HEK293 (cell line): Measurements from ENCODE around the gene HMGN4.

Source experiments
- CTCF ChIA-PET: fragments of 350-600 bp; formaldehyde crosslinking; extraction: SDS; loops from one replicate; lab custom pipeline; 2021; ENCODE audit warnings: antibody characterized with exemption; lab: Yijun Ruan, JAX
- POLR2A ChIA-PET: fragments of 300-600 bp; formaldehyde crosslinking; extraction: SDS; loops from one replicate; lab custom pipeline; 2020; ENCODE audit warnings: antibody characterized with exemption, inconsistent platforms; lab: Yijun Ruan, JAX
- H3K27ac ChIP-seq: fragments of 200-500 bp; sonication (Bioruptor generic); 2 replicates; pipeline ENCODE4 v1.5.1; 2014; ENCODE audit warnings: low read depth, low read length, control low read depth, inconsistent platforms; ENCODE audit errors: extremely low read depth
- H3K36me3 ChIP-seq, 2 experiments: fragments of 200-500 bp in 1 of 2; sonication (Bioruptor generic) in 1 of 2; 1 replicate in 1 of 2; 2 replicates in 1 of 2; pipeline ENCODE4 v1.5.1; 2014 to 2017; ENCODE audit warnings: inconsistent platforms in 2 of 2, low read length in 2 of 2; ENCODE audit not compliant: control insufficient read depth in 2 of 2, insufficient read depth in 1 of 2
- H3K4me1 ChIP-seq: fragments of 200-500 bp; sonication (Bioruptor generic); 2 replicates; pipeline ENCODE4 v1.5.1; 2014; ENCODE audit warnings: mild to moderate bottlenecking, low read length, inconsistent platforms; ENCODE audit not compliant: control insufficient read depth, insufficient read depth
- H3K4me3 ChIP-seq: 2 replicates; pipeline ENCODE4 v1.5.1; 2011; ENCODE audit warnings: low read depth, mild to moderate bottlenecking, control low read depth, low read length, moderate library complexity
- H3K9me3 ChIP-seq: fragments of 200-500 bp; sonication (Bioruptor generic); 2 replicates; pipeline ENCODE4 v1.5.1; 2014; ENCODE audit warnings: low read depth, low read length, inconsistent platforms; ENCODE audit not compliant: control insufficient read depth, insufficient read depth
- FEZF1 ChIP-seq: fragments of 450-650 bp; formaldehyde crosslinking; IDR thresholded peaks from 2 replicates; pipeline ENCODE4 v1.5.1; 2016; ENCODE audit warnings: missing biosample characterization, missing genetic modification characterization
- GLIS1 ChIP-seq: fragments of 450-650 bp; formaldehyde crosslinking; IDR thresholded peaks from 2 replicates; pipeline ENCODE4 v1.5.1; 2016; ENCODE audit warnings: missing biosample characterization, missing genetic modification characterization
- HOXD13 ChIP-seq: sonication (generic); formaldehyde crosslinking; IDR thresholded peaks from 2 replicates; pipeline ENCODE4 v1.8.0; 2022; ENCODE audit warnings: missing genetic modification reagents, borderline replicate concordance
- KLF1 ChIP-seq: fragments of 450-650 bp; formaldehyde crosslinking; IDR thresholded peaks from 2 replicates; pipeline ENCODE4 v1.5.1; 2016; ENCODE audit warnings: missing biosample characterization, missing genetic modification characterization
- PRDM1 ChIP-seq: fragments of 450-650 bp; formaldehyde crosslinking; IDR thresholded peaks from 2 replicates; pipeline ENCODE4; 2016; ENCODE audit warnings: missing biosample characterization, missing genetic modification characterization
- SETDB1 ChIP-seq: IDR thresholded peaks from one replicate; pipeline ENCODE4 v1.6.1; 2017; ENCODE audit warnings: mild to moderate bottlenecking, low read length, moderate library complexity, mixed read lengths; ENCODE audit not compliant: insufficient read length
- SP2 ChIP-seq: fragments of 450-650 bp; formaldehyde crosslinking; IDR thresholded peaks from 2 replicates; pipeline ENCODE4 v1.5.1; 2016; ENCODE audit warnings: missing biosample characterization, missing genetic modification characterization
- SP3 ChIP-seq: fragments of 450-650 bp; formaldehyde crosslinking; IDR thresholded peaks from 2 replicates; pipeline ENCODE4 v1.5.1; 2016; ENCODE audit warnings: missing biosample characterization, missing genetic modification characterization
- YY2 ChIP-seq: fragments of 450-650 bp; formaldehyde crosslinking; IDR thresholded peaks from 2 replicates; pipeline ENCODE4 v1.5.1; 2016; ENCODE audit warnings: missing biosample characterization, missing genetic modification characterization
- ZBTB17 ChIP-seq: fragments of 450-650 bp; formaldehyde crosslinking; IDR thresholded peaks from 2 replicates; pipeline ENCODE4 v1.5.1; 2016; ENCODE audit warnings: missing biosample characterization, missing genetic modification characterization
- ZBTB20 ChIP-seq: fragments of 450-650 bp; formaldehyde crosslinking; IDR thresholded peaks from 2 replicates; pipeline ENCODE4 v1.5.1; 2016; ENCODE audit warnings: missing biosample characterization, missing genetic modification characterization
- ZBTB8A ChIP-seq: fragments of 450-650 bp; formaldehyde crosslinking; IDR thresholded peaks from 2 replicates; pipeline ENCODE4 v1.5.1; 2016; ENCODE audit warnings: missing biosample characterization, missing genetic modification characterization
- ZEB2 ChIP-seq: fragments of 450-650 bp; formaldehyde crosslinking; IDR thresholded peaks from 2 replicates; pipeline ENCODE4 v1.5.1; 2016; ENCODE audit warnings: missing biosample characterization, missing genetic modification characterization
- ZFP41 ChIP-seq: fragments of 450-650 bp; formaldehyde crosslinking; IDR thresholded peaks from 2 replicates; pipeline ENCODE4 v1.5.1; 2016; ENCODE audit warnings: missing biosample characterization, missing genetic modification characterization, borderline replicate concordance
- ZFP69B ChIP-seq: fragments of 450-650 bp; formaldehyde crosslinking; IDR thresholded peaks from 2 replicates; pipeline ENCODE4 v1.5.1; 2016; ENCODE audit warnings: missing biosample characterization, missing genetic modification characterization
- ZNF140 ChIP-seq: fragments of 450-650 bp; formaldehyde crosslinking; IDR thresholded peaks from 2 replicates; pipeline ENCODE4 v1.5.1; 2016; ENCODE audit warnings: missing biosample characterization, missing genetic modification characterization
- ZNF146 ChIP-seq: fragments of 450-650 bp; formaldehyde crosslinking; IDR thresholded peaks from 2 replicates; pipeline ENCODE4 v1.5.1; 2016; ENCODE audit warnings: missing biosample characterization, missing genetic modification characterization
- ZNF16 ChIP-seq: fragments of 450-650 bp; formaldehyde crosslinking; IDR thresholded peaks from 2 replicates; pipeline ENCODE4 v1.5.1; 2016; ENCODE audit warnings: low read depth, missing biosample characterization, missing genetic modification characterization
- ZNF169 ChIP-seq: fragments of 450-650 bp; formaldehyde crosslinking; IDR thresholded peaks from 2 replicates; pipeline ENCODE4 v1.5.1; 2016; ENCODE audit warnings: missing biosample characterization, missing genetic modification characterization
- ZNF221 ChIP-seq: fragments of 450-650 bp; formaldehyde crosslinking; IDR thresholded peaks from 2 replicates; pipeline ENCODE4 v1.5.1; 2017; ENCODE audit warnings: missing biosample characterization, missing genetic modification characterization, borderline replicate concordance
- ZNF248 ChIP-seq: fragments of 450-650 bp; formaldehyde crosslinking; IDR thresholded peaks from 2 replicates; pipeline ENCODE4 v1.5.1; 2017; ENCODE audit warnings: missing biosample characterization, missing genetic modification characterization
- ZNF292 ChIP-seq: fragments of 450-650 bp; formaldehyde crosslinking; IDR thresholded peaks from 2 replicates; pipeline ENCODE4 v1.5.1; 2016; ENCODE audit warnings: low read depth, missing biosample characterization, missing genetic modification characterization, borderline replicate concordance
- ZNF302 ChIP-seq: fragments of 450-650 bp; formaldehyde crosslinking; IDR thresholded peaks from 2 replicates; pipeline ENCODE4 v1.5.1; 2016; ENCODE audit warnings: missing biosample characterization, missing genetic modification characterization, low read depth
- ZNF341 ChIP-seq: fragments of 450-650 bp; formaldehyde crosslinking; IDR thresholded peaks from 2 replicates; pipeline ENCODE4; 2016; ENCODE audit warnings: low read depth, missing biosample characterization, missing genetic modification characterization
- ZNF350 ChIP-seq: fragments of 450-650 bp; formaldehyde crosslinking; IDR thresholded peaks from 2 replicates; pipeline ENCODE4 v1.5.0; 2017; ENCODE audit warnings: missing biosample characterization, mild to moderate bottlenecking, missing genetic modification characterization
- ZNF354C ChIP-seq: fragments of 450-650 bp; formaldehyde crosslinking; IDR thresholded peaks from 2 replicates; pipeline ENCODE4 v1.5.1; 2016; ENCODE audit warnings: missing biosample characterization, missing genetic modification characterization, low read depth, borderline replicate concordance
- ZNF394 ChIP-seq: fragments of 450-650 bp; formaldehyde crosslinking; IDR thresholded peaks from 2 replicates; pipeline ENCODE4 v1.5.1; 2016; ENCODE audit warnings: missing biosample characterization, missing genetic modification characterization, mild to moderate bottlenecking, moderate library complexity, borderline replicate concordance
- ZNF48 ChIP-seq: fragments of 450-650 bp; formaldehyde crosslinking; IDR thresholded peaks from 2 replicates; pipeline ENCODE4 v1.5.1; 2016; ENCODE audit warnings: missing biosample characterization, missing genetic modification characterization
- ZNF621 ChIP-seq: fragments of 450-650 bp; formaldehyde crosslinking; IDR thresholded peaks from 2 replicates; pipeline ENCODE4 v1.5.1; 2017; ENCODE audit warnings: missing biosample characterization, missing genetic modification characterization
- ZNF623 ChIP-seq: fragments of 450-650 bp; formaldehyde crosslinking; IDR thresholded peaks from 2 replicates; pipeline ENCODE4 v1.5.1; 2016; ENCODE audit warnings: missing biosample characterization, missing genetic modification characterization
- ZNF692 ChIP-seq: fragments of 450-650 bp; formaldehyde crosslinking; IDR thresholded peaks from 2 replicates; pipeline ENCODE4 v1.5.1; 2016; ENCODE audit warnings: missing biosample characterization, missing genetic modification characterization
- ZNF777 ChIP-seq: fragments of 450-650 bp; formaldehyde crosslinking; IDR thresholded peaks from 2 replicates; pipeline ENCODE4 v1.5.1; 2017; ENCODE audit warnings: missing biosample characterization, missing genetic modification characterization, borderline replicate concordance
- ZNF792 ChIP-seq: fragments of 450-650 bp; formaldehyde crosslinking; IDR thresholded peaks from 2 replicates; pipeline ENCODE4 v1.5.1; 2016; ENCODE audit warnings: missing biosample characterization, missing genetic modification characterization
- ZNF843 ChIP-seq: fragments of 450-650 bp; formaldehyde crosslinking; IDR thresholded peaks from 2 replicates; pipeline ENCODE4 v1.5.1; 2016; ENCODE audit warnings: missing biosample characterization, missing genetic modification characterization
- ZSCAN16 ChIP-seq: fragments of 450-650 bp; formaldehyde crosslinking; IDR thresholded peaks from 2 replicates; pipeline ENCODE4 v1.5.1; 2016; ENCODE audit warnings: missing biosample characterization, missing genetic modification characterization

The HMGN4 gene

DNA sequence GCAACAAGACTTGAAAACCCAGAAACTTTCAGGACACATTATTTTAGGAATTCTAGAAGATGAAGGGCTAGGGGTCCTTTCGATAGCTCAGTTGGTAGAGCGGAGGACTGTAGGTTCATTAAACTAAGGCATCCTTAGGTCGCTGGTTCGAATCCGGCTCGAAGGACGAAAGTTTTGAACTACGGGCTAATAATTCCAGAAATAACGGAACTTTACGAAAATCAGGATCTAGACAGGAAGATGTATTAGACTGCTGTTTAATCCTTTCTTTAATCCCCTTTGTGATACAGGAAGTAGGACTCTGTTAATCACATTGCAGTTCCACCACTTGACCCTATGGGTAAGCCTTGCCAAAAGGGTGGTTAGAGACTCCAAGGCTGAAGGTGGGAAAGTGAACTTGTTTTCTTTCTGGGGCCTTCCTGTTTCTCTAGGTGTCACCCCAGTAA is 37.4 kb downstream of the HMGN4 start (continued):
- peak; percentile 39; the same call in 1 of the 2 replicates for TF ChIP-seq SP3 (tag by site-specific recombination)
- peak; percentile 71 for TF ChIP-seq ZEB2 (tag by site-specific recombination)
- no peak for TF ChIP-seq YY2 (tag by site-specific recombination)
- TF ChIP-seq ZNF221, result no peak
- no peak for TF ChIP-seq HOXD13 (CRISPR knock-in tag)
- peak; percentile 40; the same call in 1 of the 2 replicates for TF ChIP-seq ZNF394
- no peak for TF ChIP-seq ZNF354C
- no peak for TF ChIP-seq ZNF302 (tag by site-specific recombination)
- no peak for TF ChIP-seq ZNF792
- no peak for TF ChIP-seq ZNF843 (tag by site-specific recombination)
- TF ChIP-seq SETDB1, result no peak
- TF ChIP-seq ZNF169 (tag by site-specific recombination), result no peak
- no peak for TF ChIP-seq KLF1 (tag by site-specific recombination)
- no peak for TF ChIP-seq ZNF350
- peak; percentile 33; the same call in 1 of the 2 replicates for TF ChIP-seq ZNF692 (tag by site-specific recombination)
- TF ChIP-seq ZFP41, result no peak
- TF ChIP-seq ZSCAN16 (tag by site-specific recombination), result no peak
- TF ChIP-seq ZNF292 (tag by site-specific recombination), result no peak
- peak; percentile 78 for TF ChIP-seq PRDM1
- TF ChIP-seq ZNF140, result no peak
- TF ChIP-seq ZBTB8A (tag by site-specific recombination), result peak; percentile 38; the same call in 1 of the 2 replicates
- TF ChIP-seq ZNF146 (tag by site-specific recombination), result no peak
- no peak for TF ChIP-seq ZNF341 (tag by site-specific recombination)
- TF ChIP-seq SP2 (tag by site-specific recombination), result no peak
- TF ChIP-seq ZNF623, result no peak
- no peak for TF ChIP-seq ZNF16 (tag by site-specific recombination)
- no peak for TF ChIP-seq ZNF248 (tag by site-specific recombination)
- TF ChIP-seq ZNF48 (tag by site-specific recombination), result no peak
- no peak for TF ChIP-seq FEZF1 (tag by site-specific recombination)
- no peak for TF ChIP-seq GLIS1

DNA sequence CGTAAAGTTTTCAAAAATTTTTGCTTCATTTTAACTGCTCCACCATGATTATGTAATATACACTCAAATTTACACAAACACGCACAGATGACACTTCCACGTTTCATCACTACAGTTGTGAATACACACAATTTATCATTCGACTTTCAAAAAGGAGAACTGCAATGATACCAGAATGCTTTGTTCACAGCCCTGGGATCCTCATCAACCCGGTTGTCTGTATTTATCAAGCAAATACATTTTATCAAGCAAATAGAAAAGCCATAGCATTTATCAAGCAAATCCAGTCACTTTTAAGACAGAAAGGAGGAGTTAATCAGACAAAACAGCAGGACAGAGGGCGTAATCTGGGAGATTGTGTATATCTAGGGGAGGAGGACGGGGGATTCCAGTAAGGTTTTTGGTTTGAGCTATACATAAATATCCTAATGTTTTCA is 38.3 kb downstream of the HMGN4 start:
- H3K4me1 ChIP-seq, result no peaks in the 10 kb centered on the region
- no peak overlapping the region for H3K27ac ChIP-seq
- H3K36me3 ChIP-seq, result no peaks in the 10 kb centered on the region
- peak; percentile 71 for TF ChIP-seq ZBTB17
- no peak for TF ChIP-seq ZNF777
- no peak for TF ChIP-seq ZFP69B (tag by site-specific recombination)
- peak; percentile 22; the same call in 1 of the 2 replicates for TF ChIP-seq ZBTB20 (tag by site-specific recombination)
- no peak for TF ChIP-seq ZNF621 (tag by site-specific recombination)
- TF ChIP-seq, all 188 proteins: peak for 2
- ChIA-PET POLR2A (interaction anchor here (1.1 to 2.1 kb wide), 4 partner anchors 19 to 452 kb away, joined by 3 to 21 read pairs (median 4); a partner anchor contains a TSS), CTCF (interaction anchor here (0.6 to 9.0 kb wide), 4 partner anchors 13 to 240 kb away, joined by 3 to 152 read pairs (median 4); partner anchors contain the start of gene ABT1)
- H3K4me3 ChIP-seq, result peak overlapping the region; percentile 34
- no peaks in the 10 kb centered on the region for H3K9me3 ChIP-seq
